H9 (cell line): ENCODE results near the gene SFI1. TPM values are rescaled to one million over a fixed set of nuclear protein-coding genes. Genes with fewer than 3 reads are reported as not detected.

ENCODE experiments used
- DNase-seq: peaks from one replicate; pipeline ENCODE4 v3.0.0-alpha.2; 2017
- H2AFZ ChIP-seq: one replicate; pipeline ENCODE4 v1.6.1; 2013; ENCODE audit warnings: mild to moderate bottlenecking, low read length, control low read depth, moderate library complexity
- H2AK5ac ChIP-seq: 2 replicates; pipeline ENCODE4 v1.6.1; 2013; ENCODE audit warnings: low read length, control low read depth, mixed read lengths; ENCODE audit not compliant: insufficient read length
- H2BK120ac ChIP-seq: one replicate; pipeline ENCODE4 v1.6.1; 2013; ENCODE audit warnings: low read depth, mild to moderate bottlenecking, low read length, control low read depth, inconsistent platforms; ENCODE audit not compliant: poor library complexity, severe bottlenecking
- H2BK12ac ChIP-seq: 2 replicates; pipeline ENCODE4 v1.6.1; 2013; ENCODE audit warnings: low read length, control low read depth, mixed read lengths, low read depth; ENCODE audit not compliant: insufficient read length
- H2BK15ac ChIP-seq: 2 replicates; pipeline ENCODE4 v1.6.1; 2013; ENCODE audit warnings: low read depth, low read length, control low read depth
- H2BK20ac ChIP-seq: one replicate; pipeline ENCODE4 v1.6.1; 2013; ENCODE audit warnings: low read depth, mild to moderate bottlenecking, low read length, control low read depth, inconsistent platforms; ENCODE audit not compliant: poor library complexity, severe bottlenecking
- H2BK5ac ChIP-seq: 2 replicates; pipeline ENCODE4 v1.6.1; 2013; ENCODE audit warnings: low read length, control low read depth, mixed read lengths; ENCODE audit not compliant: insufficient read length
- H3K14ac ChIP-seq: 2 replicates; pipeline ENCODE4 v1.6.1; 2013; ENCODE audit warnings: low read length, control low read depth; ENCODE audit not compliant: insufficient read depth
- H3K18ac ChIP-seq: 2 replicates; pipeline ENCODE4 v1.6.1; 2013; ENCODE audit warnings: low read depth, mild to moderate bottlenecking, mixed read lengths, low read length, control low read depth; ENCODE audit not compliant: insufficient read length
- H3K23ac ChIP-seq: 2 replicates; pipeline ENCODE4 v1.6.1; 2013; ENCODE audit warnings: low read length, control low read depth, mixed read lengths, low read depth; ENCODE audit not compliant: insufficient read length
- H3K23me2 ChIP-seq: 2 replicates; pipeline ENCODE4 v1.6.1; 2013; ENCODE audit warnings: low read depth, mild to moderate bottlenecking, mixed read lengths, low read length, control low read depth; ENCODE audit not compliant: insufficient read length, poor library complexity, severe bottlenecking
- H3K27ac ChIP-seq: 2 replicates; pipeline ENCODE4 v1.5.1; 2013; ENCODE audit warnings: low read length, control low read depth, mixed read lengths, low read depth; ENCODE audit not compliant: insufficient read length
- H3K27me3 ChIP-seq: 2 replicates; pipeline ENCODE4 v1.6.1; 2013; ENCODE audit warnings: low read length, control low read depth, inconsistent platforms; ENCODE audit not compliant: insufficient read depth
- H3K4ac ChIP-seq: 2 replicates; pipeline ENCODE4 v1.6.1; 2013; ENCODE audit warnings: low read depth, mild to moderate bottlenecking, control low read depth, inconsistent platforms, low read length, moderate library complexity
- H3K4me1 ChIP-seq: 2 replicates; pipeline ENCODE4 v1.6.1; 2013; ENCODE audit warnings: low read length, control low read depth, inconsistent platforms; ENCODE audit not compliant: insufficient read depth
- H3K4me2 ChIP-seq: 2 replicates; pipeline ENCODE4 v1.6.1; 2013; ENCODE audit warnings: low read length, control low read depth, mixed read lengths; ENCODE audit not compliant: insufficient read length, insufficient read depth
- H3K56ac ChIP-seq: 2 replicates; pipeline ENCODE4 v1.6.1; 2013; ENCODE audit warnings: low read depth, mild to moderate bottlenecking, mixed read lengths, low read length, control low read depth; ENCODE audit not compliant: insufficient read length
- H3K79me1 ChIP-seq: 2 replicates; pipeline ENCODE4 v1.6.1; 2013; ENCODE audit warnings: low read depth, mild to moderate bottlenecking, moderate library complexity, low read length, control low read depth, inconsistent platforms; ENCODE audit not compliant: insufficient read depth, poor library complexity, severe bottlenecking
- H3K79me2 ChIP-seq: 2 replicates; pipeline ENCODE4 v1.6.1; 2013; ENCODE audit warnings: low read length, control low read depth, inconsistent platforms; ENCODE audit not compliant: insufficient read depth
- H3K9ac ChIP-seq: 2 replicates; pipeline ENCODE4 v1.6.1; 2013; ENCODE audit warnings: low read length, control low read depth, mixed read lengths; ENCODE audit not compliant: insufficient read length; ENCODE audit errors: extremely low read depth
- H3K9me3 ChIP-seq: one replicate; pipeline ENCODE4 v1.6.1; 2013; ENCODE audit warnings: low read depth, low read length, inconsistent platforms; ENCODE audit not compliant: control insufficient read depth
- H3T11ph ChIP-seq: one replicate; pipeline ENCODE4 v1.6.1; 2013; ENCODE audit warnings: mild to moderate bottlenecking, low read length, control low read depth, inconsistent platforms
- H4K20me1 ChIP-seq: one replicate; pipeline ENCODE4 v1.6.1; 2013; ENCODE audit not compliant: control insufficient read depth, insufficient read length, insufficient read depth
- H4K5ac ChIP-seq: 2 replicates; pipeline ENCODE4 v1.6.1; 2013; ENCODE audit warnings: low read depth, mild to moderate bottlenecking, mixed read lengths, low read length, control low read depth; ENCODE audit not compliant: insufficient read length
- H4K8ac ChIP-seq: replicated peaks from 2 replicates; pipeline ENCODE4 v1.6.1; 2013; ENCODE audit warnings: low read length, control low read depth, mixed read lengths, low read depth; ENCODE audit not compliant: insufficient read length
- H4K91ac ChIP-seq: 2 replicates; pipeline ENCODE4 v1.6.1; 2013; ENCODE audit warnings: low read depth, mild to moderate bottlenecking, moderate library complexity, mixed read lengths, low read length, control low read depth; ENCODE audit not compliant: insufficient read length
- H3K27ac Mint-ChIP-seq, 3 experiments: 2 replicates in 2 of 3; 3 replicates in 1 of 3; pipeline ENCODE4 v1.8.0; 2020 to 2021; ENCODE audit warnings: mixed read lengths in 3 of 3, mild to moderate bottlenecking in 1 of 3, moderate library complexity in 1 of 3
- H3K27me3 Mint-ChIP-seq: 2 replicates; pipeline ENCODE4 v1.8.0; 2021; ENCODE audit warnings: low read depth, mild to moderate bottlenecking, moderate library complexity, mixed read lengths
- H3K36me3 Mint-ChIP-seq, 3 experiments: 2 replicates in 2 of 3; 3 replicates in 1 of 3; pipeline ENCODE4 v1.8.0; 2020 to 2021; ENCODE audit warnings: low read depth in 3 of 3, mixed read lengths in 3 of 3; ENCODE audit not compliant: insufficient read depth in 1 of 3
- H3K4me1 Mint-ChIP-seq, 2 experiments: 2 replicates each; pipeline ENCODE4 v1.8.0; 2020; ENCODE audit warnings: mixed read lengths in 2 of 2
- H3K4me3 Mint-ChIP-seq, 2 experiments: 2 replicates in 1 of 2; 3 replicates in 1 of 2; pipeline ENCODE4 v1.8.0; 2020 to 2021; ENCODE audit warnings: mild to moderate bottlenecking in 2 of 2, mixed read lengths in 2 of 2, moderate library complexity in 1 of 2
- H3K9me3 Mint-ChIP-seq, 2 experiments: 2 replicates in 1 of 2; 3 replicates in 1 of 2; pipeline ENCODE4 v1.8.0; 2020; ENCODE audit warnings: mild to moderate bottlenecking in 2 of 2, mixed read lengths in 2 of 2, moderate library complexity in 1 of 2
- WGBS: extraction: QIAGEN DNeasy Blood & Tissue Kit; methylation state at CpG from one replicate; pipeline ENCODE4 v1.1.7; 2013; ENCODE audit warnings: missing lambda C conversion rate, low lambda C conversion rate, mixed read lengths; ENCODE audit not compliant: insufficient read length; ENCODE audit errors: extremely low coverage; 5-methylcytosine and 5-hydroxymethylcytosine counted together
- total RNA-seq: library from RNA; stranded (reverse); gene quantifications from 2 replicates; pipeline ENCODE4 v1.2.1, GENCODE V29; 2021
- TF ChIP-seq, protein P1 (sequence below): fragments of 200-600 bp; sonication (generic); conservative IDR thresholded peaks from 3 replicates; pipeline ENCODE4 v1.8.0; 2021; ENCODE audit warnings: antibody characterized with exemption, mild to moderate bottlenecking

Gene SFI1
- total RNA-seq, 1 experiment from 2014 or later, result 26.4 TPM

DNA sequence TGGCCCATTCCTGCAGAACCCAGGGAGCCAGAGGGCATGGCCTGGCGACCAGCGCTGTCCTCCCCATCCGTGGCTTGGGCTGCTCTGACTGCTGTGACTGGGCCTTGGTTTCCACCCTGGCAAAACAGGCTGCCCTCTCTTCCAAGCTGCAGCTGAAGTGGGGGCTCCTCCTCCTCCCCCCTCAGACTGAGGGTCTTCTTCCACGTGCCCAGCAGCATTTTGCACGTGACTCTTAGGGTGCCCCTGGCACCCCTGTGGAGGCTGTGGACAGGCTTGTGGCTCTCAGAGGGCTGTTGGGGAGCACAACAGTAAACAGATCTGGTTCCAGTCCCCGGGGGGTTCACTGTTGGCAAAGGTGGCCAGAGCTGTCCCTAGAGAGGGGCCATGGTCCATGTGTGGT is 114.3 kb downstream of the SFI1 start:
- no peak overlapping the region for H3K18ac ChIP-seq
- H3K27me3 ChIP-seq, result no peaks in the 10 kb centered on the region
- Mint-ChIP-seq H3K27me3 (peaks cover 1% of the 10 kb centered on the region; the same call in 1 of the 2 replicates), H3K4me3 (no peak overlapping the region), H3K36me3 (peaks cover 0 to 3% (median 0%) of the 10 kb centered on the region in 3 experiments; a peak in 2 of 7 replicates), H3K27ac (no peak overlapping the region), H3K4me1 (peaks cover 4 to 5% of the 10 kb centered on the region in 2 experiments; a peak in 2 of 4 replicates), H3K9me3 (no peaks in the 10 kb centered on the region)
- H3K9ac ChIP-seq, result no peak overlapping the region
- no peak overlapping the region for H2BK20ac ChIP-seq
- H4K91ac ChIP-seq, result no peak overlapping the region
- no peaks in the 10 kb centered on the region for H3K4me1 ChIP-seq
- no peaks in the 10 kb centered on the region for H3K79me2 ChIP-seq
- H3T11ph ChIP-seq, result no peak overlapping the region
- no CpG with 5 or more reads among the region's 6 CpGs for WGBS
- no peak overlapping the region for H4K8ac ChIP-seq
- H3K23ac ChIP-seq, result no peak overlapping the region
- H3K79me1 ChIP-seq, result no peaks in the 10 kb centered on the region
- DNase-seq, result no peak
- H3K27ac ChIP-seq, result no peak overlapping the region
- no peak overlapping the region for H2BK120ac ChIP-seq
- H3K23me2 ChIP-seq, result no peaks in the 10 kb centered on the region
- H3K4ac ChIP-seq, result no peak overlapping the region
- H3K56ac ChIP-seq, result no peak overlapping the region
- H2BK12ac ChIP-seq, result no peak overlapping the region
- H2AFZ ChIP-seq, result no peak overlapping the region
- no peak overlapping the region for H3K4me2 ChIP-seq
- H2AK5ac ChIP-seq, result no peak overlapping the region
- no peaks in the 10 kb centered on the region for H4K20me1 ChIP-seq
- no peak overlapping the region for H2BK5ac ChIP-seq
- H3K9me3 ChIP-seq, result no peaks in the 10 kb centered on the region
- TF ChIP-seq, protein P1, sequence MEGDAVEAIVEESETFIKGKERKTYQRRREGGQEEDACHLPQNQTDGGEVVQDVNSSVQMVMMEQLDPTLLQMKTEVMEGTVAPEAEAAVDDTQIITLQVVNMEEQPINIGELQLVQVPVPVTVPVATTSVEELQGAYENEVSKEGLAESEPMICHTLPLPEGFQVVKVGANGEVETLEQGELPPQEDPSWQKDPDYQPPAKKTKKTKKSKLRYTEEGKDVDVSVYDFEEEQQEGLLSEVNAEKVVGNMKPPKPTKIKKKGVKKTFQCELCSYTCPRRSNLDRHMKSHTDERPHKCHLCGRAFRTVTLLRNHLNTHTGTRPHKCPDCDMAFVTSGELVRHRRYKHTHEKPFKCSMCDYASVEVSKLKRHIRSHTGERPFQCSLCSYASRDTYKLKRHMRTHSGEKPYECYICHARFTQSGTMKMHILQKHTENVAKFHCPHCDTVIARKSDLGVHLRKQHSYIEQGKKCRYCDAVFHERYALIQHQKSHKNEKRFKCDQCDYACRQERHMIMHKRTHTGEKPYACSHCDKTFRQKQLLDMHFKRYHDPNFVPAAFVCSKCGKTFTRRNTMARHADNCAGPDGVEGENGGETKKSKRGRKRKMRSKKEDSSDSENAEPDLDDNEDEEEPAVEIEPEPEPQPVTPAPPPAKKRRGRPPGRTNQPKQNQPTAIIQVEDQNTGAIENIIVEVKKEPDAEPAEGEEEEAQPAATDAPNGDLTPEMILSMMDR, result no peak
- no peak overlapping the region for H4K5ac ChIP-seq
- H2BK15ac ChIP-seq, result no peak overlapping the region
- H3K14ac ChIP-seq, result no peak overlapping the region; the same call in 1 of the 2 replicates
